SK-N-SH treated with all-trans-retinoic acid at 6 μM for 48 hours (cell line): ENCODE data around the gene RGL1.

ENCODE experiments used
- ATAC-seq: fragments of 200-7000 bp; cut with Tn5 transposase; 3 replicates; pipeline ENCODE4 v1.9.1; 2020; ENCODE audit warnings: mild to moderate bottlenecking, moderate library complexity
- ARNTL ChIP-seq: fragments of 450-650 bp; formaldehyde crosslinking; IDR thresholded peaks from 2 replicates; pipeline ENCODE4 v1.5.0; 2020; ENCODE audit warnings: low read depth, mild to moderate bottlenecking, moderate library complexity, borderline replicate concordance
- CSDC2 ChIP-seq: fragments of 250-450 bp; sonication (Bioruptor Pico); IDR thresholded peaks from 2 replicates; pipeline ENCODE4 v1.5.0; 2020; ENCODE audit warnings: mild to moderate bottlenecking, moderate library complexity
- ESRRG ChIP-seq: fragments of 250-450 bp; sonication (Bioruptor Pico); IDR thresholded peaks from 2 replicates; pipeline ENCODE4 v1.6.1; 2021; ENCODE audit warnings: mild to moderate bottlenecking
- GLIS3 ChIP-seq: fragments of 250-450 bp; sonication (Bioruptor Pico); IDR thresholded peaks from 2 replicates; pipeline ENCODE4 v1.5.0; 2020; ENCODE audit warnings: mild to moderate bottlenecking, moderate library complexity
- ISL1 ChIP-seq: fragments of 250-450 bp; sonication (Bioruptor Pico); IDR thresholded peaks from 2 replicates; pipeline ENCODE4 v2.1.2; 2022; ENCODE audit warnings: mild to moderate bottlenecking, moderate library complexity
- OSR1 ChIP-seq: fragments of 250-450 bp; sonication (Bioruptor Pico); IDR thresholded peaks from 2 replicates; pipeline ENCODE4 v1.8.0; 2022; ENCODE audit warnings: moderate library complexity, mild to moderate bottlenecking, inconsistent platforms
- PPARA ChIP-seq: fragments of 250-450 bp; sonication (Bioruptor Pico); IDR thresholded peaks from 2 replicates; pipeline ENCODE4 v1.5.0; 2020; ENCODE audit warnings: mild to moderate bottlenecking, borderline replicate concordance
- RARB ChIP-seq: fragments of 250-450 bp; sonication (Bioruptor Pico); IDR thresholded peaks from 2 replicates; pipeline ENCODE4 v1.8.0; 2021; ENCODE audit warnings: mild to moderate bottlenecking, moderate library complexity
- SNAI2 ChIP-seq: fragments of 250-450 bp; sonication (Bioruptor Pico); IDR thresholded peaks from 2 replicates; pipeline ENCODE4 v1.5.0; 2020; ENCODE audit warnings: mild to moderate bottlenecking, moderate library complexity
- TCF4 ChIP-seq: fragments of 250-450 bp; sonication (Bioruptor Pico); IDR thresholded peaks from 2 replicates; pipeline ENCODE4 v1.8.0; 2021; ENCODE audit warnings: mild to moderate bottlenecking, moderate library complexity, borderline replicate concordance
- TOX ChIP-seq: fragments of 250-450 bp; sonication (Bioruptor Pico); IDR thresholded peaks from 2 replicates; pipeline ENCODE4 v1.8.0; 2021; ENCODE audit warnings: mild to moderate bottlenecking, moderate library complexity, borderline replicate concordance
- ZC3H10 ChIP-seq: fragments of 250-450 bp; sonication (Bioruptor Pico); IDR thresholded peaks from 2 replicates; pipeline ENCODE4 v1.5.1; 2021; ENCODE audit warnings: mild to moderate bottlenecking, moderate library complexity
- ZFP3 ChIP-seq: fragments of 250-450 bp; sonication (Bioruptor Pico); IDR thresholded peaks from 2 replicates; pipeline ENCODE4 v1.5.0; 2020; ENCODE audit warnings: mild to moderate bottlenecking, moderate library complexity
- ZFP30 ChIP-seq: fragments of 450-650 bp; formaldehyde crosslinking; IDR thresholded peaks from 2 replicates; pipeline ENCODE4 v1.5.0; 2022; ENCODE audit warnings: mild to moderate bottlenecking, moderate library complexity
- ZNF565 ChIP-seq: fragments of 450-650 bp; formaldehyde crosslinking; conservative IDR thresholded peaks from 2 replicates; pipeline ENCODE4 v1.5.0; 2020; ENCODE audit warnings: low read depth, mild to moderate bottlenecking, moderate library complexity
- ZNF70 ChIP-seq: fragments of 450-650 bp; formaldehyde crosslinking; IDR thresholded peaks from 2 replicates; pipeline ENCODE4 v1.5.0; 2020; ENCODE audit warnings: mild to moderate bottlenecking, moderate library complexity
- ZNF8 ChIP-seq: fragments of 450-650 bp; formaldehyde crosslinking; IDR thresholded peaks from 2 replicates; pipeline ENCODE4 v1.5.0; 2020; ENCODE audit warnings: mild to moderate bottlenecking, moderate library complexity
- TF ChIP-seq, protein P1 (sequence below): fragments of 250-450 bp; sonication (Bioruptor Pico); IDR thresholded peaks from 2 replicates; pipeline ENCODE4 v1.5.0; 2020; ENCODE audit warnings: mild to moderate bottlenecking, moderate library complexity
- TF ChIP-seq, protein P2 (sequence below): fragments of 250-450 bp; sonication (Bioruptor Pico); IDR thresholded peaks from 2 replicates; pipeline ENCODE4 v1.5.1; 2021; ENCODE audit warnings: mild to moderate bottlenecking, moderate library complexity
- TF ChIP-seq, protein P3 (sequence below): fragments of 250-450 bp; sonication (Bioruptor Pico); IDR thresholded peaks from 2 replicates; pipeline ENCODE4 v1.8.0; 2021; ENCODE audit warnings: low read depth, mild to moderate bottlenecking, moderate library complexity, borderline replicate concordance

RGL1 gene

DNA sequence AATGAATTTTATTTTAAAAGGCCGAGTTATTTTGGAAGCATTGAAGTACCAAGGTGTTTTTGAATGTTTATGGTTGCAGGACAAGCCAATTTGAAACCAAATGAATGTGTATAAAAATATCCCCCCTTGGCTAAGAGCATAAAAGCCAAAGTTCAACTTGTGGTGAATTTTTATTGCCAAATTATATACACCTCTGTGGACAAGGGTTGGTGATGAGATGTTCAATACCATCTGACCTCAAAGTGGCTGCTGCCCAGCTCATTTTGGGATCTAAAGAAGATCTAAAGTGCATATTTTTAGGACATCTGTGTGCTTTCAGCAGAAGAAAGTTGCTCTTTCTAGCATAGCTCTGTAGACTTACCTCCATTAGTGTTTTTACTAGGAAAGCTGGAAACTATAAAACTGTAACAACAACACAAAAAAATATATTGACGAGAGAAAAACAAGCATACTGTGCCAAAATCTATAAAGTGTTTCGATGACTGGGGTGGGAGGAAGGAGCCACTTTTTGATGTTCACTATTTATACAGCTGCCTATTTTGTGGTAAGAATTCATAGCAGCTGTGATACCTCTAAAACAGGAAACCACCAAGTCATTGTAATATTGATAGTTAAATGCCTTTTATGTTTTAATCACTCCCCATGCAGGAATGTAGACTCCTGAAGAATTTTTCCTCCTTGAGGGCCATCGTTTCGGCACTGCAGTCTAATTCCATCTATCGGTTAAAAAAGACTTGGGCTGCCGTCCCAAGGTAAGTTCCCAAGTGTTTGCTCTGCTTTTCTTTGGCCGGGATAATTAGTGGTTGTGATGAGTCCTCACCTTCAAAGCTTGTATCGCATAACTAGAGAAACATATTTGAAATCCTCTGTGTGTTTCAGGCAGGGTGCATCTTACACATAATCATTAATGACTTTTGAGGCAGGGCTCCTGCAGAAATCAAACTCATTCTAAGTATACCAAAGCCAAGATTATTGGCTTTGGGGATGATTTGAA is 83.2 kb downstream of the RGL1 start:
- no peak for TF ChIP-seq OSR1 (CRISPR knock-in tag)
- no peak for TF ChIP-seq ZNF70 (CRISPR knock-in tag)
- TF ChIP-seq, protein P1, sequence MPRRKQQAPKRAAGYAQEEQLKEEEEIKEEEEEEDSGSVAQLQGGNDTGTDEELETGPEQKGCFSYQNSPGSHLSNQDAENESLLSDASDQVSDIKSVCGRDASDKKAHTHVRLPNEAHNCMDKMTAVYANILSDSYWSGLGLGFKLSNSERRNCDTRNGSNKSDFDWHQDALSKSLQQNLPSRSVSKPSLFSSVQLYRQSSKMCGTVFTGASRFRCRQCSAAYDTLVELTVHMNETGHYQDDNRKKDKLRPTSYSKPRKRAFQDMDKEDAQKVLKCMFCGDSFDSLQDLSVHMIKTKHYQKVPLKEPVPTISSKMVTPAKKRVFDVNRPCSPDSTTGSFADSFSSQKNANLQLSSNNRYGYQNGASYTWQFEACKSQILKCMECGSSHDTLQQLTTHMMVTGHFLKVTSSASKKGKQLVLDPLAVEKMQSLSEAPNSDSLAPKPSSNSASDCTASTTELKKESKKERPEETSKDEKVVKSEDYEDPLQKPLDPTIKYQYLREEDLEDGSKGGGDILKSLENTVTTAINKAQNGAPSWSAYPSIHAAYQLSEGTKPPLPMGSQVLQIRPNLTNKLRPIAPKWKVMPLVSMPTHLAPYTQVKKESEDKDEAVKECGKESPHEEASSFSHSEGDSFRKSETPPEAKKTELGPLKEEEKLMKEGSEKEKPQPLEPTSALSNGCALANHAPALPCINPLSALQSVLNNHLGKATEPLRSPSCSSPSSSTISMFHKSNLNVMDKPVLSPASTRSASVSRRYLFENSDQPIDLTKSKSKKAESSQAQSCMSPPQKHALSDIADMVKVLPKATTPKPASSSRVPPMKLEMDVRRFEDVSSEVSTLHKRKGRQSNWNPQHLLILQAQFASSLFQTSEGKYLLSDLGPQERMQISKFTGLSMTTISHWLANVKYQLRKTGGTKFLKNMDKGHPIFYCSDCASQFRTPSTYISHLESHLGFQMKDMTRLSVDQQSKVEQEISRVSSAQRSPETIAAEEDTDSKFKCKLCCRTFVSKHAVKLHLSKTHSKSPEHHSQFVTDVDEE: no peak
- TF ChIP-seq TCF4 (CRISPR knock-in tag): no peak
- no peak for TF ChIP-seq TOX (CRISPR knock-in tag)
- TF ChIP-seq, protein P2, sequence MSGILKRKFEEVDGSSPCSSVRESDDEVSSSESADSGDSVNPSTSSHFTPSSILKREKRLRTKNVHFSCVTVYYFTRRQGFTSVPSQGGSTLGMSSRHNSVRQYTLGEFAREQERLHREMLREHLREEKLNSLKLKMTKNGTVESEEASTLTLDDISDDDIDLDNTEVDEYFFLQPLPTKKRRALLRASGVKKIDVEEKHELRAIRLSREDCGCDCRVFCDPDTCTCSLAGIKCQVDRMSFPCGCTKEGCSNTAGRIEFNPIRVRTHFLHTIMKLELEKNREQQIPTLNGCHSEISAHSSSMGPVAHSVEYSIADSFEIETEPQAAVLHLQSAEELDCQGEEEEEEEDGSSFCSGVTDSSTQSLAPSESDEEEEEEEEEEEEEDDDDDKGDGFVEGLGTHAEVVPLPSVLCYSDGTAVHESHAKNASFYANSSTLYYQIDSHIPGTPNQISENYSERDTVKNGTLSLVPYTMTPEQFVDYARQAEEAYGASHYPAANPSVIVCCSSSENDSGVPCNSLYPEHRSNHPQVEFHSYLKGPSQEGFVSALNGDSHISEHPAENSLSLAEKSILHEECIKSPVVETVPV: no peak
- TF ChIP-seq ZNF565 (CRISPR knock-in tag): no peak
- no peak for TF ChIP-seq ARNTL (CRISPR knock-in tag)
- TF ChIP-seq ZFP3 (CRISPR knock-in tag): no peak
- TF ChIP-seq ZNF8: no peak
- no peak for TF ChIP-seq ZC3H10 (CRISPR knock-in tag)
- TF ChIP-seq RARB (CRISPR knock-in tag): no peak
- no peak for ATAC-seq

DNA sequence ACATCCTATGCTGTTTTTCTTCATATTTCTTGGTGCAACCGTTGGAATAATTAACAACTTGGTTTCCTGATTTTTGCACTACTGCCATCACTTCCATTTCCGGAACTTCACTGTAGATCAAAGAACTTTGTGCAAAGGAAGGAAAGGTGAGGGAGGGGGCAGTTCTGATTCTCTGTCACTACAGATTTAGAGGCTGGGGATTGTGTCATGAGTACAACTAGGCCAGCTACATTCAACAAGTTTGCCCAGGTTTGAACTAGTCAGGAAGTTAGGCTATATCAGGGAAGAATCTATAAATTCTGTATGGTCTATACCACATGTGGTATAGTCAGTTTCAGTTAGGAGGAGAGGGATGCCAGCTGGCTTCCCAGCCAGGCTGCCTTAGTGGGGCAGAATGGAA is 84.2 kb downstream of the RGL1 start:
- TF ChIP-seq CSDC2: no peak
- TF ChIP-seq ZNF70 (CRISPR knock-in tag): no peak
- no peak for TF ChIP-seq ZFP30 (CRISPR knock-in tag)
- TF ChIP-seq, protein P3, sequence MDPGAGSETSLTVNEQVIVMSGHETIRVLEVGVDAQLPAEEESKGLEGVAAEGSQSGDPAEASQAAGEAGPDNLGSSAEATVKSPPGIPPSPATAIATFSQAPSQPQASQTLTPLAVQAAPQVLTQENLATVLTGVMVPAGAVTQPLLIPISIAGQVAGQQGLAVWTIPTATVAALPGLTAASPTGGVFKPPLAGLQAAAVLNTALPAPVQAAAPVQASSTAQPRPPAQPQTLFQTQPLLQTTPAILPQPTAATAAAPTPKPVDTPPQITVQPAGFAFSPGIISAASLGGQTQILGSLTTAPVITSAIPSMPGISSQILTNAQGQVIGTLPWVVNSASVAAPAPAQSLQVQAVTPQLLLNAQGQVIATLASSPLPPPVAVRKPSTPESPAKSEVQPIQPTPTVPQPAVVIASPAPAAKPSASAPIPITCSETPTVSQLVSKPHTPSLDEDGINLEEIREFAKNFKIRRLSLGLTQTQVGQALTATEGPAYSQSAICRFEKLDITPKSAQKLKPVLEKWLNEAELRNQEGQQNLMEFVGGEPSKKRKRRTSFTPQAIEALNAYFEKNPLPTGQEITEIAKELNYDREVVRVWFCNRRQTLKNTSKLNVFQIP (CRISPR knock-in tag): no peak
- TF ChIP-seq, protein P1: no peak
- no peak for TF ChIP-seq PPARA (CRISPR knock-in tag)
- TF ChIP-seq, protein P2: no peak
- TF ChIP-seq ZNF8: no peak
- no peak for TF ChIP-seq TCF4 (CRISPR knock-in tag)
- no peak for TF ChIP-seq ZC3H10 (CRISPR knock-in tag)
- no peak for TF ChIP-seq SNAI2
- TF ChIP-seq ARNTL (CRISPR knock-in tag): no peak
- TF ChIP-seq OSR1 (CRISPR knock-in tag): no peak
- TF ChIP-seq ISL1 (CRISPR knock-in tag): no peak
- no peak for TF ChIP-seq ESRRG (CRISPR knock-in tag)
- TF ChIP-seq GLIS3 (CRISPR knock-in tag): no peak
- ATAC-seq: no peak
